Neural cell (in vitro differentiated cells): ENCODE measurements around the gene TGFBR2. TPM values are rescaled to one million over a fixed set of nuclear protein-coding genes. Genes with fewer than 3 reads are reported as not detected.

Experiments
- H2AFZ ChIP-seq: fragments of 200-600, 300-800 bp; sonication (generic), shearing (Covaris generic); 2 replicates; pipeline ENCODE4 v1.6.0; 2014; ENCODE audit warnings: low read depth, mild to moderate bottlenecking, antibody characterized with exemption, low read length, moderate library complexity
- H3F3A ChIP-seq: fragments of 200-600 bp; shearing (Covaris generic); 2 replicates; pipeline ENCODE4 v1.6.1; 2016; ENCODE audit warnings: mild to moderate bottlenecking, moderate library complexity, mixed read lengths, antibody characterized with exemption, low read length; ENCODE audit not compliant: insufficient read depth, poor library complexity, severe bottlenecking
- H3K27ac ChIP-seq: fragments of 200-600, 300-800 bp; sonication (generic), shearing (Covaris generic); 2 replicates; pipeline ENCODE4 v1.5.1; 2014; ENCODE audit warnings: mild to moderate bottlenecking, low read length, moderate library complexity
- H3K27me3 ChIP-seq: fragments of 300-800, 200-600 bp; sonication (generic), shearing (Covaris generic); 2 replicates; pipeline ENCODE4 v1.6.0; 2014; ENCODE audit warnings: mild to moderate bottlenecking, low read depth, low read length, moderate library complexity; ENCODE audit not compliant: insufficient read depth
- H3K36me3 ChIP-seq: fragments of 300-800, 200-600 bp; sonication (generic), shearing (Covaris generic); 2 replicates; pipeline ENCODE4 v1.5.1; 2014; ENCODE audit warnings: mild to moderate bottlenecking, antibody characterized with exemption, low read length, moderate library complexity; ENCODE audit not compliant: insufficient read depth
- H3K4me2 ChIP-seq: fragments of 300-800, 200-600 bp; sonication (generic), shearing (Covaris generic); 2 replicates; pipeline ENCODE4 v1.6.0; 2014; ENCODE audit warnings: mild to moderate bottlenecking, low read length
- H3K4me3 ChIP-seq: fragments of 300-800, 200-600 bp; sonication (generic), shearing (Covaris generic); 2 replicates; pipeline ENCODE4 v1.5.1; 2014; ENCODE audit warnings: mild to moderate bottlenecking, low read length, moderate library complexity
- H3K79me2 ChIP-seq: fragments of 200-600 bp; shearing (Covaris generic); replicated peaks from 2 replicates; pipeline ENCODE4 v1.6.0; 2014; ENCODE audit warnings: mild to moderate bottlenecking, low read length, moderate library complexity; ENCODE audit not compliant: insufficient read depth
- H3K9ac ChIP-seq: fragments of 300-800, 200-600 bp; sonication (generic), shearing (Covaris generic); 2 replicates; pipeline ENCODE4 v1.6.1; 2016; ENCODE audit warnings: mild to moderate bottlenecking, low read length, mixed read lengths
- H3K9me2 ChIP-seq: fragments of 200-600 bp; shearing (Covaris generic); 2 replicates; pipeline ENCODE4 v1.6.1; 2016; ENCODE audit warnings: mild to moderate bottlenecking, low read length, mixed read lengths; ENCODE audit not compliant: insufficient read depth
- H3K9me3 ChIP-seq: fragments of 200-600, 300-800 bp; sonication (generic), shearing (Covaris generic); 2 replicates; pipeline ENCODE4 v1.6.1; 2016; ENCODE audit warnings: mild to moderate bottlenecking, mixed run types, low read length, moderate library complexity, mixed read lengths
- H4K20me1 ChIP-seq: fragments of 200-600 bp; shearing (Covaris generic); 2 replicates; pipeline ENCODE4 v1.6.1; 2016; ENCODE audit warnings: mild to moderate bottlenecking, mixed run types; ENCODE audit not compliant: insufficient read depth
- EP300 ChIP-seq: fragments of 450-650 bp; conservative IDR thresholded peaks from 2 replicates; pipeline ENCODE4 v1.6.1; 2014; ENCODE audit warnings: antibody characterized with exemption, mild to moderate bottlenecking, moderate library complexity; ENCODE audit not compliant: poor library complexity, severe bottlenecking
- EZH2 ChIP-seq: fragments of 200-600, 300-800 bp; shearing (Covaris generic), sonication (generic); IDR thresholded peaks from 2 replicates; pipeline ENCODE4 v1.6.1; 2014; ENCODE audit warnings: antibody characterized with exemption, low read length, borderline replicate concordance, mild to moderate bottlenecking; ENCODE audit not compliant: insufficient read depth, poor library complexity, severe bottlenecking
- MXI1 ChIP-seq: fragments of 450-650 bp; conservative IDR thresholded peaks from 2 replicates; pipeline ENCODE4 v1.6.1; 2014; ENCODE audit warnings: antibody characterized with exemption, mild to moderate bottlenecking; ENCODE audit not compliant: poor library complexity, severe bottlenecking
- POLR2AphosphoS5 ChIP-seq: IDR thresholded peaks from 2 replicates; pipeline ENCODE4 v1.6.1; 2012
- RAD21 ChIP-seq: fragments of 450-650 bp; conservative IDR thresholded peaks from 2 replicates; pipeline ENCODE4 v1.6.1; 2014; ENCODE audit warnings: antibody characterized with exemption, mild to moderate bottlenecking, moderate library complexity
- REST ChIP-seq: IDR thresholded peaks from 2 replicates; pipeline ENCODE4 v1.6.1; 2012; ENCODE audit warnings: borderline replicate concordance
- SMC3 ChIP-seq: fragments of 450-650 bp; conservative IDR thresholded peaks from 2 replicates; pipeline ENCODE4 v1.6.1; 2014; ENCODE audit warnings: antibody characterized with exemption, mild to moderate bottlenecking, moderate library complexity; ENCODE audit not compliant: poor library complexity
- TAF1 ChIP-seq: IDR thresholded peaks from 2 replicates; pipeline ENCODE4 v1.6.1; 2012; ENCODE audit warnings: low read depth
- polyA plus RNA-seq: library from polyadenylated mRNA; depleted of rRNA; stranded (reverse); fragments of >200 nt; gene quantifications from 2 replicates; pipeline ENCODE4 v1.2.3, GENCODE V29; 2014
- TF ChIP-seq, protein P1 (sequence below): fragments of 450-650 bp; IDR thresholded peaks from 2 replicates; pipeline ENCODE4 v1.5.1; 2014; ENCODE audit warnings: antibody characterized with exemption, mild to moderate bottlenecking, moderate library complexity; ENCODE audit not compliant: poor library complexity, severe bottlenecking

The TGFBR2 gene
- polyA plus RNA-seq, 1 donor from 2014 or later = not detected

- Histone ChIP-seq H4K20me1 (no peaks in the 10 kb centered on the region), H3K79me2 (no peaks in the 10 kb centered on the region), H3F3A (no peaks in the 10 kb centered on the region), H3K36me3 (no peaks in the 10 kb centered on the region), H3K27ac (no peak overlapping the region), H3K4me2 (no peak overlapping the region), H3K9me3 (no peaks in the 10 kb centered on the region), H3K9ac (no peak overlapping the region), H2AFZ (no peak overlapping the region), H3K9me2 (no peaks in the 10 kb centered on the region), H3K27me3 (no peaks in the 10 kb centered on the region), H3K4me3 (no peak overlapping the region)
- no peak for TF ChIP-seq POLR2AphosphoS5
- TF ChIP-seq EP300 = no peak
- TF ChIP-seq TAF1 = no peak
- TF ChIP-seq, protein P1, sequence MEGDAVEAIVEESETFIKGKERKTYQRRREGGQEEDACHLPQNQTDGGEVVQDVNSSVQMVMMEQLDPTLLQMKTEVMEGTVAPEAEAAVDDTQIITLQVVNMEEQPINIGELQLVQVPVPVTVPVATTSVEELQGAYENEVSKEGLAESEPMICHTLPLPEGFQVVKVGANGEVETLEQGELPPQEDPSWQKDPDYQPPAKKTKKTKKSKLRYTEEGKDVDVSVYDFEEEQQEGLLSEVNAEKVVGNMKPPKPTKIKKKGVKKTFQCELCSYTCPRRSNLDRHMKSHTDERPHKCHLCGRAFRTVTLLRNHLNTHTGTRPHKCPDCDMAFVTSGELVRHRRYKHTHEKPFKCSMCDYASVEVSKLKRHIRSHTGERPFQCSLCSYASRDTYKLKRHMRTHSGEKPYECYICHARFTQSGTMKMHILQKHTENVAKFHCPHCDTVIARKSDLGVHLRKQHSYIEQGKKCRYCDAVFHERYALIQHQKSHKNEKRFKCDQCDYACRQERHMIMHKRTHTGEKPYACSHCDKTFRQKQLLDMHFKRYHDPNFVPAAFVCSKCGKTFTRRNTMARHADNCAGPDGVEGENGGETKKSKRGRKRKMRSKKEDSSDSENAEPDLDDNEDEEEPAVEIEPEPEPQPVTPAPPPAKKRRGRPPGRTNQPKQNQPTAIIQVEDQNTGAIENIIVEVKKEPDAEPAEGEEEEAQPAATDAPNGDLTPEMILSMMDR = no peak
- no peak for TF ChIP-seq MXI1
- TF ChIP-seq RAD21 = no peak
- no peak for TF ChIP-seq REST
- TF ChIP-seq EZH2 = no peak
- TF ChIP-seq SMC3 = no peak
Observed at GRCh38 chr3:30563956-30564355, 42.4 kb upstream of the TGFBR2 start.

GRCh38 chr3:30567139-30567753, 39.2 kb upstream of the TGFBR2 start:
- Histone ChIP-seq H3K9me3 (peaks cover 3% of the 10 kb centered on the region), H3K4me2 (no peak overlapping the region), H3K27ac (no peak overlapping the region), H3K9me2 (no peaks in the 10 kb centered on the region), H3K9ac (no peak overlapping the region), H3K36me3 (no peaks in the 10 kb centered on the region), H3K27me3 (no peaks in the 10 kb centered on the region), H2AFZ (no peak overlapping the region), H3K4me3 (no peak overlapping the region), H3K79me2 (no peaks in the 10 kb centered on the region), H4K20me1 (no peaks in the 10 kb centered on the region), H3F3A (no peaks in the 10 kb centered on the region)
- TF ChIP-seq TAF1 (no peak), EZH2 (no peak)
